Measurements from ENCODE around the gene RTCA.
A peak's percentile ranks its signal among the peaks of the same experiment; 100 is the strongest.
"Not testable (repeated sequence)": the region's sequence is repeated elsewhere in the genome, so short reads cannot be mapped to it uniquely, and the experiment has no call there.

The RTCA gene

DNA sequence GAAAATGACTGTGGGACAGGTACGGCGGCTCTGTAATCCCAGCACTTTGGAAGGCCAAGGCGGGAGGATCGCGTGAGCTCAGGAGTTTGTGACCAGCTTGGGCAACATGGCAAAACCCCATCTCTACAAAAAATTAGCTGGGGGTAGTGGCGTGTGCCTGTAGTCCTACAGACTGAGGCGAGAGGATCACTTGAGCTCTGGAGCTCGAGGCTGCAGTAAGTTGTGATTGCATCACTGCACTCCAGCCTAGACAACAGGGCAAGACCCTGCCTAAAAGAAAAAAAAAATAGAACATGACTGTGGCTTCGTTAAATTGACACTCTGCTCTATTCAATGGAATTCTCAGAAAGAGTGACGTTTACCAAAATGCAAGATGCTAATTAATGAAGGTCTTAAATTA, 12.5 kb upstream of the RTCA start:
- Histone ChIP-seq H3K27me3 (ENCODE audit: control insufficient read depth in 2 of 2, insufficient read depth in 2 of 2, low read length in 2 of 2) (no peaks in the 10 kb centered on the region), H3K4me3 (ENCODE audit: low read length in 2 of 2) (no peak overlapping the region), H3K27ac (ENCODE audit: low read depth in 2 of 2, low read length in 2 of 2) (no peak overlapping the region), H3K4me1 (ENCODE audit: control insufficient read depth in 2 of 2, insufficient read depth in 2 of 2, low read length in 2 of 2) (peaks cover 6 to 9% of the 10 kb centered on the region in 2 donors), H3K9ac (ENCODE audit: low read depth in 1 of 2, low read length in 2 of 2) (no peak overlapping the region), H3K36me3 (ENCODE audit: control insufficient read depth in 2 of 2, insufficient read depth in 2 of 2, low read length in 2 of 2) (no peaks in the 10 kb centered on the region), H3K9me3 (ENCODE audit: control insufficient read depth in 2 of 2, low read length in 2 of 2) (no peaks in the 10 kb centered on the region)

- H3K36me3 ChIP-seq (ENCODE audit: control insufficient read depth in 2 of 2, insufficient read depth in 2 of 2, low read length in 2 of 2); H3K9ac ChIP-seq (ENCODE audit: low read depth in 1 of 2, low read length in 2 of 2); H3K27ac ChIP-seq (ENCODE audit: low read depth in 2 of 2, low read length in 2 of 2); H3K4me3 ChIP-seq (ENCODE audit: low read length in 2 of 2); H3K4me1 ChIP-seq (ENCODE audit: control insufficient read depth in 2 of 2, insufficient read depth in 2 of 2, low read length in 2 of 2); H3K9me3 ChIP-seq (ENCODE audit: control insufficient read depth in 2 of 2, low read length in 2 of 2); H3K27me3 ChIP-seq (ENCODE audit: control insufficient read depth in 2 of 2, insufficient read depth in 2 of 2, low read length in 2 of 2): not testable (repeated sequence)
These were observed 9.7 kb upstream of the RTCA start for GRCh38 chr1:100256273-100256672.

DNA sequence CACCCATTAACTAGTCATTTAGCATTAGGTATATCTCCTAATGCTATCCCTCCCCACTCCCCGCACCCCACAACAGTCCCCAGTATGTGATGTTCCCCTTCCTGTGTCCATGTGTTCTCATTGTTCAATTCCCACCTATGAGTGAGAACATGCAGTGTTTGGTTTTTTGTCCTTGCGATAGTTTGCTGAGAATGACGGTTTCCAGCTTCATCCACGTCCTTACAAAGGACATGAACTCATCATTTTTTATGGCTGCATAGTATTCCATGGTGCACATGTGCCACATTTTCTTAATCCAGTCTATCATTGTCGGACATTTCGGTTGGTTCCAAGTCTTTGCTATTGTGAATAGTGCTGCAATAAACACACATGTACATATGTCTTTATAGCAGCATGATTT, 7.6 kb upstream of the RTCA start:
- not testable (repeated sequence) for H3K27ac ChIP-seq (ENCODE audit: low read depth in 2 of 2, low read length in 2 of 2); H3K9ac ChIP-seq (ENCODE audit: low read depth in 1 of 2, low read length in 2 of 2); H3K27me3 ChIP-seq (ENCODE audit: control insufficient read depth in 2 of 2, insufficient read depth in 2 of 2, low read length in 2 of 2); H3K36me3 ChIP-seq (ENCODE audit: control insufficient read depth in 2 of 2, insufficient read depth in 2 of 2, low read length in 2 of 2); H3K4me1 ChIP-seq (ENCODE audit: control insufficient read depth in 2 of 2, insufficient read depth in 2 of 2, low read length in 2 of 2); H3K4me3 ChIP-seq (ENCODE audit: low read length in 2 of 2); H3K9me3 ChIP-seq (ENCODE audit: control insufficient read depth in 2 of 2, low read length in 2 of 2)

GRCh38 chr1:100261686-100262085, 4.3 kb upstream of the RTCA start:
- no peak overlapping the region for H3K9ac ChIP-seq (ENCODE audit: low read depth in 1 of 2, low read length in 2 of 2)
- H3K36me3 ChIP-seq (ENCODE audit: control insufficient read depth in 2 of 2, insufficient read depth in 2 of 2, low read length in 2 of 2) = no peaks in the 10 kb centered on the region
- no peak overlapping the region for H3K27ac ChIP-seq (ENCODE audit: low read depth in 2 of 2, low read length in 2 of 2)
- no peak overlapping the region for H3K4me3 ChIP-seq (ENCODE audit: low read length in 2 of 2)
- no peaks in the 10 kb centered on the region for H3K27me3 ChIP-seq (ENCODE audit: control insufficient read depth in 2 of 2, insufficient read depth in 2 of 2, low read length in 2 of 2)
- H3K9me3 ChIP-seq (ENCODE audit: control insufficient read depth in 2 of 2, low read length in 2 of 2) = no peaks in the 10 kb centered on the region
- H3K4me1 ChIP-seq (ENCODE audit: control insufficient read depth in 2 of 2, insufficient read depth in 2 of 2, low read length in 2 of 2) = peaks cover 3 to 5% of the 10 kb centered on the region in 2 donors

DNA sequence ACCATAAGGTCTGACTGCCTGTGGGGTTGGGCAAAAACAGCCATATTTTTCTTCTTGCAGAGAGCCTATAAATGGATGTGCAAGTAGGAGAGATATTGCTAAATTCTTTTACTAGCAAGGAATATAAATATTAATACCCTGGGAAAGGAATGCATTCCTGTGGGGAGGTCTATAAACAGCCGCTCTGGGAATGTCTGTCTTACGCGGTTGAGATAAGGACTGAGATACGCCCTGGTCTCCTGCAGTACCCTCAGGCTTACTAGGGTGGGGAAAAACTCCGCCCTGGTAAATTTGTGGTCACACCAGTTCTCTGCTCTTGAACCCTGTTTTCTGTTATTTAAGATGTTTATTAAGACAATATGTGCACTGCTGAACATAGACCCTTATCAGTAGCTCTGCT, 1.9 kb upstream of the RTCA start:
- not testable (repeated sequence) for H3K9ac ChIP-seq (ENCODE audit: low read depth in 1 of 2, low read length in 2 of 2); H3K36me3 ChIP-seq (ENCODE audit: control insufficient read depth in 2 of 2, insufficient read depth in 2 of 2, low read length in 2 of 2); H3K9me3 ChIP-seq (ENCODE audit: control insufficient read depth in 2 of 2, low read length in 2 of 2); H3K27me3 ChIP-seq (ENCODE audit: control insufficient read depth in 2 of 2, insufficient read depth in 2 of 2, low read length in 2 of 2); H3K4me3 ChIP-seq (ENCODE audit: low read length in 2 of 2); H3K27ac ChIP-seq (ENCODE audit: low read depth in 2 of 2, low read length in 2 of 2)
- peaks cover 10 to 13% of the 10 kb centered on the region in 2 donors for H3K4me1 ChIP-seq (ENCODE audit: control insufficient read depth in 2 of 2, insufficient read depth in 2 of 2, low read length in 2 of 2)

GRCh38 chr1:100265562-100265930, 470 bp upstream of the RTCA start:
- H3K36me3 ChIP-seq (ENCODE audit: control insufficient read depth in 2 of 2, insufficient read depth in 2 of 2, low read length in 2 of 2) = peaks cover 8 to 13% of the 10 kb centered on the region in 2 donors
- H3K27ac ChIP-seq (ENCODE audit: low read depth in 2 of 2, low read length in 2 of 2) = peak overlapping the region; percentile 91 to 92
- H3K27me3 ChIP-seq (ENCODE audit: control insufficient read depth in 2 of 2, insufficient read depth in 2 of 2, low read length in 2 of 2) = no peaks in the 10 kb centered on the region
- no peaks in the 10 kb centered on the region for H3K9me3 ChIP-seq (ENCODE audit: control insufficient read depth in 2 of 2, low read length in 2 of 2)
- peak overlapping the region; percentile 78 to 94 for H3K9ac ChIP-seq (ENCODE audit: low read depth in 1 of 2, low read length in 2 of 2)
- H3K4me1 ChIP-seq (ENCODE audit: control insufficient read depth in 2 of 2, insufficient read depth in 2 of 2, low read length in 2 of 2) = peaks cover 10 to 13% of the 10 kb centered on the region in 2 donors
- peak overlapping the region; percentile 90 to 97 for H3K4me3 ChIP-seq (ENCODE audit: low read length in 2 of 2)

DNA sequence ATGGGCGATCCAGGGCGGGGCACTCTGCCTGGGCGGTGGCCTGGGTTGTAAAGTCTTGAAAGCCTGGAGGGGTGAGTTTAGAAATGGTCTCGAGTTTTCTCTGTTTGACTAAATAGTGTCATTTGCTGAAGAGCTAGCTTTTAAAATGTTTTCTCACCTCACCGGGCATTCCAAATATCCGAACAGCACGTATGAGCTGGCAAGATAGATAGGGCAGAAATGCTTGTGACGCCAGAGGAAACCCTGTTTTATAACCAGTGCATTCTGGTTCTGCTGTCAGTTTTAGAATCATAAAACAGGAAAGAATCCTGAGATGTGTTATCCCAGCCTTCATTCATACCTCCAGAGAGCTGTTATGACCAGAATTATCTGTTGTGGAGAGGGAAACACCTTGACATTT, 725 bp downstream of the RTCA start:
- Histone ChIP-seq H3K27ac (ENCODE audit: low read depth in 2 of 2, low read length in 2 of 2) (peak overlapping the region; percentile 91 to 92), H3K36me3 (ENCODE audit: control insufficient read depth in 2 of 2, insufficient read depth in 2 of 2, low read length in 2 of 2) (peaks cover 11 to 21% of the 10 kb centered on the region in 2 donors), H3K9me3 (ENCODE audit: control insufficient read depth in 2 of 2, low read length in 2 of 2) (no peaks in the 10 kb centered on the region), H3K27me3 (ENCODE audit: control insufficient read depth in 2 of 2, insufficient read depth in 2 of 2, low read length in 2 of 2) (no peaks in the 10 kb centered on the region), H3K9ac (ENCODE audit: low read depth in 1 of 2, low read length in 2 of 2) (peak overlapping the region; percentile 92 to 94), H3K4me1 (ENCODE audit: control insufficient read depth in 2 of 2, insufficient read depth in 2 of 2, low read length in 2 of 2) (peaks cover 10 to 13% of the 10 kb centered on the region in 2 donors), H3K4me3 (ENCODE audit: low read length in 2 of 2) (peak overlapping the region; percentile 90 to 97)

GRCh38 chr1:100267284-100267683, 1.3 kb downstream of the RTCA start:
- H3K9ac ChIP-seq (ENCODE audit: low read depth in 1 of 2, low read length in 2 of 2) = peak overlapping the region in 1 of 2 donors; percentile 92
- no peaks in the 10 kb centered on the region for H3K9me3 ChIP-seq (ENCODE audit: control insufficient read depth in 2 of 2, low read length in 2 of 2)

DNA sequence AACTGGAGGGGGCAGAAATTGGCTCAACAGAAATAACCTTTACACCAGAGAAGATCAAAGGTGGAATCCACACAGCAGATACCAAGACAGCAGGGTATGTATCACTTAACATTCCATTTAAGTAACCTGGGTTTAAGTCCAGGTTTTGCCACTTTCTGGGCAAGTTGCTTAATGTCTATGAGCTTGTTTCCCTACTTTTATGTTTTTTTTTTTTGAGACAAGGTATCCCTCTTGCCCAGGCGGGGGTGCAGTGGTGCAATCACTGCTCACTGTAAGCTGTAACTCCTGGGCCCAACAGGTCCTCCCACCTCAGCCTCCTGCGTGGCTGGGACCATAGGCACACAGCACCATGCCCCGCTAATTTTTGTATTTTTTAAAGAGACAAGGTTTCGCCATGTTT, 2.2 kb downstream of the RTCA start:
- no peak overlapping the region for H3K4me3 ChIP-seq (ENCODE audit: low read length in 2 of 2)
- H3K4me1 ChIP-seq (ENCODE audit: control insufficient read depth in 2 of 2, insufficient read depth in 2 of 2, low read length in 2 of 2) = peaks cover 10 to 13% of the 10 kb centered on the region in 2 donors
- no peaks in the 10 kb centered on the region for H3K27me3 ChIP-seq (ENCODE audit: control insufficient read depth in 2 of 2, insufficient read depth in 2 of 2, low read length in 2 of 2)
- H3K36me3 ChIP-seq (ENCODE audit: control insufficient read depth in 2 of 2, insufficient read depth in 2 of 2, low read length in 2 of 2) = peaks cover 17 to 35% of the 10 kb centered on the region in 2 donors
- no peaks in the 10 kb centered on the region for H3K9me3 ChIP-seq (ENCODE audit: control insufficient read depth in 2 of 2, low read length in 2 of 2)
- H3K9ac ChIP-seq (ENCODE audit: low read depth in 1 of 2, low read length in 2 of 2) = no peak overlapping the region
- H3K27ac ChIP-seq (ENCODE audit: low read depth in 2 of 2, low read length in 2 of 2) = no peak overlapping the region

More at GRCh38 chr1:100267284-100267683, 1.3 kb downstream of the RTCA start:
- no peaks in the 10 kb centered on the region for H3K27me3 ChIP-seq (ENCODE audit: control insufficient read depth in 2 of 2, insufficient read depth in 2 of 2, low read length in 2 of 2)
- peaks cover 10 to 13% of the 10 kb centered on the region in 2 donors for H3K4me1 ChIP-seq (ENCODE audit: control insufficient read depth in 2 of 2, insufficient read depth in 2 of 2, low read length in 2 of 2)
- peaks cover 16 to 27% of the 10 kb centered on the region in 2 donors for H3K36me3 ChIP-seq (ENCODE audit: control insufficient read depth in 2 of 2, insufficient read depth in 2 of 2, low read length in 2 of 2)
- no peak overlapping the region for H3K27ac ChIP-seq (ENCODE audit: low read depth in 2 of 2, low read length in 2 of 2)
- H3K4me3 ChIP-seq (ENCODE audit: low read length in 2 of 2) = peak overlapping the region in 1 of 2 donors; percentile 97

- Histone ChIP-seq H3K4me1 (ENCODE audit: control insufficient read depth in 2 of 2, insufficient read depth in 2 of 2, low read length in 2 of 2) (no peaks in the 10 kb centered on the region), H3K27ac (ENCODE audit: low read depth in 2 of 2, low read length in 2 of 2) (no peak overlapping the region), H3K4me3 (ENCODE audit: low read length in 2 of 2) (no peak overlapping the region), H3K36me3 (ENCODE audit: control insufficient read depth in 2 of 2, insufficient read depth in 2 of 2, low read length in 2 of 2) (peaks cover 73 to 79% of the 10 kb centered on the region in 2 donors), H3K9ac (ENCODE audit: low read depth in 1 of 2, low read length in 2 of 2) (no peak overlapping the region), H3K9me3 (ENCODE audit: control insufficient read depth in 2 of 2, low read length in 2 of 2) (no peaks in the 10 kb centered on the region), H3K27me3 (ENCODE audit: control insufficient read depth in 2 of 2, insufficient read depth in 2 of 2, low read length in 2 of 2) (no peaks in the 10 kb centered on the region)
These were observed 11.8 kb downstream of the RTCA start for GRCh38 chr1:100277866-100278265.

DNA sequence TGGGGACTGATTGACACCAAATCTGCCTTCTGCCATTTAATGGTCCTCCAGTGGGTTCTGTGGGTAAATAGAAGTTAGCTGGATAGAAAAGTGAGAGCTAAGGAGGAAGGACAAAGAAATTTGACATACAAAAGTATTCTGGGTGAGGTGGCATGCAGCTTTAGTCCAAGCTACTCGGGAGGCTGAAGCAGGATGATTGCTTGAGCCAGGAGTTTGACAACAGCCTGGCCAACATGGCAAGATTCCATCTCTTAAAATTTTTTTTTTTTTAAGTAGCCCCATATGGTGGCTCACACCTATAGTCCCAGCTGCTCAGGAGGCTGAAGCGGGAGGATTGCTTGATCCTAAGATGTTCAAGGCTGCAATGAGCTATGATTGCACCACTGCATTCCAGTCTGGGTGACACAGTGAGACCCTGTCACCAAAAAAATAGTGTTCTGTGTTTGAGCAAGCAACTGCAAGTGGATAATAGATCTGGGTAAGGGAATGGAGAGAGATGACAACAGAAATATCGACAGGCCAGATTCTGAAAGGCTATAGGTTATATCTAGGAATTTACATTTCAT, 13.4 kb downstream of the RTCA start:
- no peak overlapping the region for H3K4me3 ChIP-seq (ENCODE audit: low read length in 2 of 2)
- no peaks in the 10 kb centered on the region for H3K4me1 ChIP-seq (ENCODE audit: control insufficient read depth in 2 of 2, insufficient read depth in 2 of 2, low read length in 2 of 2)
- no peaks in the 10 kb centered on the region for H3K27me3 ChIP-seq (ENCODE audit: control insufficient read depth in 2 of 2, insufficient read depth in 2 of 2, low read length in 2 of 2)
- H3K9ac ChIP-seq (ENCODE audit: low read depth in 1 of 2, low read length in 2 of 2) = no peak overlapping the region
- no peaks in the 10 kb centered on the region for H3K9me3 ChIP-seq (ENCODE audit: control insufficient read depth in 2 of 2, low read length in 2 of 2)
- H3K27ac ChIP-seq (ENCODE audit: low read depth in 2 of 2, low read length in 2 of 2) = no peak overlapping the region
- H3K36me3 ChIP-seq (ENCODE audit: control insufficient read depth in 2 of 2, insufficient read depth in 2 of 2, low read length in 2 of 2) = peaks cover 61 to 75% of the 10 kb centered on the region in 2 donors

Measured in mucosa of rectum (tissue), 2 donors.